H1 (cell line): ENCODE data around the gene GALNT18. TPM values are rescaled to one million over a fixed set of nuclear protein-coding genes. Genes with fewer than 3 reads are reported as not detected.

Experiments used
- CTCF ChIA-PET: fragments of 300-600 bp; sonication (Branson Sonifier 250); formaldehyde crosslinking; loops from one replicate; lab custom pipeline; 2021; ENCODE audit not compliant: partially characterized antibody; lab: Charles Lee
- POLR2A ChIA-PET: fragments of 300-600 bp; sonication (Branson Sonifier 250); formaldehyde crosslinking; loops from one replicate; lab custom pipeline; 2021; ENCODE audit warnings: inconsistent platforms; ENCODE audit not compliant: partially characterized antibody; lab: Charles Lee
- DNase-seq, 2 experiments: peaks; one replicate each; pipeline versions ENCODE4 v3.0.0 to v3.0.0-alpha.2; 2010 to 2022; ENCODE audit warnings: low spot score in 2 of 2, low read depth in 1 of 2, mixed read lengths in 1 of 2
- FAIRE-seq: peaks from 2 replicates; lab custom pipeline; 2011; peaks lifted over from hg19 to GRCh38; lab: Jason Lieb, UNC
- H2AFZ ChIP-seq: 2 replicates; pipeline ENCODE4 v1.8.1; 2012; ENCODE audit warnings: low read length, inconsistent platforms
- H2AK5ac ChIP-seq: 2 replicates; pipeline ENCODE4 v1.6.1; 2013; ENCODE audit warnings: low read depth, low read length
- H2BK120ac ChIP-seq: replicated peaks from 2 replicates; pipeline ENCODE3; 2013; ENCODE audit warnings: low read depth, low read length, inconsistent platforms
- H2BK12ac ChIP-seq: 2 replicates; pipeline ENCODE4 v1.6.1; 2013; ENCODE audit warnings: low read depth, low read length
- H2BK15ac ChIP-seq: 2 replicates; pipeline ENCODE4 v1.6.1; 2013; ENCODE audit warnings: low read length
- H2BK20ac ChIP-seq: 2 replicates; pipeline ENCODE4 v1.6.1; 2013; ENCODE audit warnings: low read length
- H2BK5ac ChIP-seq: 2 replicates; pipeline ENCODE4 v1.6.1; 2013; ENCODE audit warnings: low read depth, low read length
- H3K14ac ChIP-seq: 2 replicates; pipeline ENCODE4 v1.6.1; 2013; ENCODE audit warnings: inconsistent platforms; ENCODE audit not compliant: insufficient read length
- H3K18ac ChIP-seq: 2 replicates; pipeline ENCODE4 v1.6.1; 2013; ENCODE audit warnings: low read length; ENCODE audit errors: extremely low read depth
- H3K23ac ChIP-seq: 2 replicates; pipeline ENCODE4 v1.6.1; 2013; ENCODE audit warnings: inconsistent platforms; ENCODE audit not compliant: insufficient read length
- H3K23me2 ChIP-seq: 2 replicates; pipeline ENCODE4 v1.6.1; 2013; ENCODE audit warnings: low read depth, low read length
- H3K27ac ChIP-seq: 2 replicates; pipeline ENCODE4 v1.6.1; 2011; ENCODE audit warnings: low read depth, low read length, inconsistent platforms
- H3K27me3 ChIP-seq, 4 experiments: replicated peaks in 1 of 4; 1 replicate in 1 of 4; 2 replicates in 3 of 4; pipeline versions ENCODE4 v1.6.1 to v1.8.1; 2011 to 2013; ENCODE audit warnings: low read length in 3 of 4, mild to moderate bottlenecking in 3 of 4, inconsistent platforms in 2 of 4, mixed read lengths in 2 of 4, moderate library complexity in 1 of 4; ENCODE audit not compliant: control insufficient read depth in 3 of 4, insufficient read depth in 3 of 4; ENCODE audit errors: extremely low read depth in 1 of 4
- H3K36me3 ChIP-seq, 4 experiments: 2 replicates each; pipeline versions ENCODE4 v1.6.1 to v1.8.1; 2011 to 2013; ENCODE audit warnings: mild to moderate bottlenecking in 4 of 4, low read length in 3 of 4, moderate library complexity in 2 of 4, control low read depth in 1 of 4, inconsistent platforms in 1 of 4; ENCODE audit not compliant: insufficient read depth in 4 of 4, control insufficient read depth in 2 of 4
- H3K4ac ChIP-seq: replicated peaks from 2 replicates; pipeline ENCODE3; 2013; ENCODE audit warnings: low read length, low read depth, mixed read lengths, inconsistent platforms; ENCODE audit not compliant: insufficient read length
- H3K4me1 ChIP-seq, 4 experiments: replicated peaks in 1 of 4; 1 replicate in 1 of 4; 2 replicates in 3 of 4; pipeline versions ENCODE4 v1.6.1 to v1.8.1; 2011 to 2013; ENCODE audit warnings: low read length in 3 of 4, inconsistent platforms in 2 of 4, mixed read lengths in 1 of 4; ENCODE audit not compliant: insufficient read depth in 4 of 4, control insufficient read depth in 3 of 4
- H3K4me2 ChIP-seq, 2 experiments: 2 replicates each; pipeline versions ENCODE4 v1.6.1 to v1.8.1; 2011 to 2013; ENCODE audit warnings: low read depth in 2 of 2, low read length in 2 of 2, control low read depth in 1 of 2, inconsistent platforms in 1 of 2, mild to moderate bottlenecking in 1 of 2; ENCODE audit not compliant: insufficient read depth in 1 of 2
- H3K4me3 ChIP-seq, 4 experiments: fragments of 200-600, 300-600 bp in 1 of 4; sonication (generic), shearing (Covaris generic), sonication (Bioruptor Twin) in 1 of 4; 2 replicates each; pipeline versions ENCODE4 v1.5.1 to v1.8.1; 2011 to 2016; ENCODE audit warnings: low read length in 4 of 4, low read depth in 3 of 4, control low read depth in 2 of 4, inconsistent platforms in 2 of 4, mild to moderate bottlenecking in 2 of 4, mixed read lengths in 1 of 4, moderate library complexity in 1 of 4; ENCODE audit not compliant: insufficient read depth in 2 of 4; ENCODE audit errors: extremely low read depth in 1 of 4
- H3K56ac ChIP-seq: replicated peaks from 2 replicates; pipeline ENCODE3; 2013; ENCODE audit warnings: low read depth, mild to moderate bottlenecking, mixed read lengths, low read length, inconsistent platforms; ENCODE audit not compliant: insufficient read length
- H3K79me1 ChIP-seq: 2 replicates; pipeline ENCODE4 v1.6.1; 2013; ENCODE audit warnings: low read depth, low read length, control low read depth
- H3K79me2 ChIP-seq, 2 experiments: 2 replicates each; pipeline versions ENCODE4 v1.6.1 to v1.8.1; 2012 to 2013; ENCODE audit warnings: low read length in 2 of 2, mild to moderate bottlenecking in 2 of 2, inconsistent platforms in 1 of 2; ENCODE audit not compliant: insufficient read depth in 2 of 2, control insufficient read depth in 1 of 2
- H3K9ac ChIP-seq, 4 experiments: replicated peaks in 1 of 4; 1 replicate in 1 of 4; 2 replicates in 3 of 4; pipeline versions ENCODE4 v1.6.1 to v1.8.1; 2011 to 2013; ENCODE audit warnings: low read depth in 3 of 4, low read length in 3 of 4, control low read depth in 2 of 4, mild to moderate bottlenecking in 2 of 4, moderate library complexity in 2 of 4, inconsistent platforms in 1 of 4; ENCODE audit errors: extremely low read depth in 1 of 4
- H3K9me3 ChIP-seq, 2 experiments: 2 replicates each; pipeline versions ENCODE4 v1.6.1 to v1.8.1; 2012 to 2013; ENCODE audit warnings: mild to moderate bottlenecking in 2 of 2, moderate library complexity in 2 of 2, control low read depth in 1 of 2, inconsistent platforms in 1 of 2, low read depth in 1 of 2, low read length in 1 of 2, mixed read lengths in 1 of 2; ENCODE audit not compliant: insufficient read depth in 2 of 2
- H4K20me1 ChIP-seq, 2 experiments: replicated peaks in 1 of 2; 2 replicates each; pipeline versions ENCODE3 to v1.8.1; 2011 to 2013; ENCODE audit warnings: inconsistent platforms in 2 of 2, low read length in 2 of 2, mild to moderate bottlenecking in 1 of 2; ENCODE audit not compliant: insufficient read depth in 2 of 2, control insufficient read depth in 1 of 2
- H4K5ac ChIP-seq: 2 replicates; pipeline ENCODE4 v1.6.1; 2013; ENCODE audit warnings: low read length, low read depth, mixed read lengths, inconsistent platforms; ENCODE audit not compliant: insufficient read length
- H4K8ac ChIP-seq: 2 replicates; pipeline ENCODE4 v1.8.0; 2013; ENCODE audit warnings: mild to moderate bottlenecking, moderate library complexity, low read length, inconsistent platforms; ENCODE audit not compliant: insufficient read depth; ENCODE audit errors: extremely low read depth
- H4K91ac ChIP-seq: replicated peaks from 2 replicates; pipeline ENCODE3; 2013; ENCODE audit warnings: low read length, mixed read lengths, inconsistent platforms; ENCODE audit not compliant: insufficient read length
- CBX5 ChIP-seq: fragments of 300-800, 300-1000 bp; sonication (generic); IDR thresholded peaks from 2 replicates; pipeline ENCODE4 v1.7.1; 2016; ENCODE audit warnings: antibody characterized with exemption, low read length, low read depth
- EP300 ChIP-seq, 2 experiments: IDR thresholded peaks; 1 replicate in 1 of 2; 2 replicates in 1 of 2; pipeline ENCODE4 v1.6.1; 2011 to 2012; ENCODE audit warnings: low read depth in 2 of 2, low read length in 2 of 2, mild to moderate bottlenecking in 2 of 2, borderline replicate concordance in 1 of 2, inconsistent platforms in 1 of 2, moderate library complexity in 1 of 2
- FOSL1 ChIP-seq: IDR thresholded peaks from 2 replicates; pipeline ENCODE4 v1.6.1; 2011; ENCODE audit warnings: mild to moderate bottlenecking, low read depth, low read length, moderate library complexity; ENCODE audit not compliant: insufficient read depth
- GTF2F1 ChIP-seq: IDR thresholded peaks from 2 replicates; pipeline ENCODE4 v1.6.1; 2012; ENCODE audit warnings: low read depth, low read length, improper control_type of control experiment, borderline replicate concordance
- HDAC2 ChIP-seq, 2 experiments: fragments of 300-600 bp in 1 of 2; sonication (generic) in 1 of 2; IDR thresholded peaks; 2 replicates each; pipeline ENCODE4 v1.6.1; 2011 to 2012; ENCODE audit warnings: low read depth in 2 of 2, low read length in 2 of 2, mild to moderate bottlenecking in 2 of 2, moderate library complexity in 2 of 2, borderline replicate concordance in 1 of 2, inconsistent platforms in 1 of 2
- HDAC6 ChIP-seq: IDR thresholded peaks from one replicate; pipeline ENCODE4 v1.7.1; 2012; ENCODE audit warnings: low read depth, mild to moderate bottlenecking, inconsistent platforms, low read length, moderate library complexity
- JUND ChIP-seq: IDR thresholded peaks from 2 replicates; pipeline ENCODE4 v1.6.1; 2011; ENCODE audit warnings: mild to moderate bottlenecking, improper control_type of control experiment, low read length
- KDM1A ChIP-seq: fragments of 200-600, 300-600 bp; sonication (generic); IDR thresholded peaks from 2 replicates; pipeline ENCODE4 v1.7.1; 2016; ENCODE audit warnings: mild to moderate bottlenecking, low read length, borderline replicate concordance
- RNF2 ChIP-seq: fragments of 200-900, 300-1000 bp; sonication (generic); IDR thresholded peaks from 2 replicates; pipeline ENCODE4 v1.7.1; 2016; ENCODE audit warnings: borderline replicate concordance, low read depth, mild to moderate bottlenecking, antibody characterized with exemption, low read length; ENCODE audit not compliant: poor library complexity, severe bottlenecking; ENCODE audit errors: missing control alignments
- RXRA ChIP-seq: IDR thresholded peaks from 2 replicates; pipeline ENCODE4 v1.6.1; 2011; ENCODE audit warnings: low read depth, mild to moderate bottlenecking, low read length, moderate library complexity; ENCODE audit not compliant: insufficient read depth
- SUZ12 ChIP-seq: fragments of 200-600 bp; sonication (generic); IDR thresholded peaks from 2 replicates; pipeline ENCODE4 v1.6.1; 2012; ENCODE audit warnings: mild to moderate bottlenecking, inconsistent platforms, low read length, moderate library complexity, mixed read lengths
- USF2 ChIP-seq: IDR thresholded peaks from 2 replicates; pipeline ENCODE4 v1.6.1; 2011; ENCODE audit warnings: low read length, improper control_type of control experiment
- WGBS, 2 experiments: shearing (Covaris generic) in 1 of 2; methylation state at CpG; one replicate each; pipeline versions ENCODE4 v1.1.6 to v1.1.7; 2013 to 2015; ENCODE audit warnings: low lambda C conversion rate in 2 of 2, mixed read lengths in 2 of 2, inconsistent platforms in 1 of 2, low coverage in 1 of 2, missing lambda C conversion rate in 1 of 2; ENCODE audit not compliant: insufficient replicate concordance in 2 of 2, insufficient coverage in 1 of 2, insufficient read length in 1 of 2; ENCODE audit errors: extremely low coverage in 1 of 2, missing lambda C conversion rate in 1 of 2; 5-methylcytosine and 5-hydroxymethylcytosine counted together
- polyA plus RNA-seq, 7 experiments: library from polyadenylated mRNA; depleted of rRNA in 3 of 7; stranded (reverse) in 5 of 7; unstranded in 2 of 7; fragments of >200 nt in 5 of 7; fragments of 200-250 nt in 2 of 7; gene quantifications; 1 replicate in 5 of 7; 2 replicates in 1 of 7; 4 replicates in 1 of 7; pipeline versions ENCODE4 v1.2.1 to v1.2.3, GENCODE V29; 2011 to 2013; ENCODE audit warnings: missing spikeins in 2 of 7, mixed read lengths in 2 of 7
- total RNA-seq: library from RNA; stranded (reverse); fragmentation: NEBNext Ultra II Directional; extraction: Animal tissue kit (Norgen Biotek cat#: 25700); gene quantifications from 2 replicates; pipeline ENCODE4 v1.2.1, GENCODE V29; 2021

Gene GALNT18
- total and polyA plus RNA-seq, 2 of the 8 experiments (the other 6 are each of a cell fraction or from before 2014, with no cell fraction given): 6.0 to 9.4 TPM

- Histone ChIP-seq H2BK12ac (no peak overlapping the region), H3K4me3 (no peak overlapping the region), H3K14ac (no peak overlapping the region), H3K4me1 (peaks cover 0 to 5% (median 2%) of the 10 kb centered on the region in 4 experiments; a peak in 3 of 7 replicates), H3K56ac (no peak overlapping the region), H3K27me3 (no peaks in the 10 kb centered on the region), H3K36me3 (no peaks in the 10 kb centered on the region), H2BK5ac (no peak overlapping the region), H2AK5ac (no peak overlapping the region), H3K79me1 (no peaks in the 10 kb centered on the region), H3K4me2 (no peak overlapping the region), H4K91ac (no peak overlapping the region), H3K23me2 (no peaks in the 10 kb centered on the region), H3K23ac (no peak overlapping the region), H3K9ac (no peak overlapping the region), H2AFZ (no peak overlapping the region), H4K5ac (no peak overlapping the region), H2BK120ac (no peak overlapping the region), H4K20me1 (no peaks in the 10 kb centered on the region), H3K9me3 (no peaks in the 10 kb centered on the region), H4K8ac (no peak overlapping the region), H2BK15ac (no peak overlapping the region), H3K4ac (no peak overlapping the region), H3K18ac (no peak overlapping the region), H3K27ac (no peak overlapping the region), H2BK20ac (no peak overlapping the region), H3K79me2 (no peaks in the 10 kb centered on the region)
- DNase-seq (no peak), FAIRE-seq (no peak)
- CTCF ChIA-PET: interaction anchor here (1.1 to 1.9 kb wide), 8 partner anchors 21 to 316 kb away, joined by 3 to 8 read pairs (median 4); no protein-coding TSS in a partner anchor
- WGBS, 2 experiments: 70% methylated on average over 3 of the region's 3 CpGs; no CpG with 5 or more reads in 1 of the 2 experiments
- POLR2A ChIA-PET: no interaction called here
- no peak for TF ChIP-seq RNF2
- TF ChIP-seq EP300 (IDR thresholded peaks at IDR 0.05; ENCODE audit: borderline replicate concordance in 1 of 2, low read depth in 2 of 2, low read length in 2 of 2): no peak
- TF ChIP-seq HDAC6: no peak
- TF ChIP-seq GTF2F1: no peak
- TF ChIP-seq KDM1A: no peak
- no peak for TF ChIP-seq HDAC2 (IDR thresholded peaks at IDR 0.05; ENCODE audit: borderline replicate concordance in 1 of 2, low read depth in 2 of 2, low read length in 2 of 2)
- no peak for TF ChIP-seq USF2
- TF ChIP-seq CBX5: no peak
- no peak for TF ChIP-seq FOSL1
- no peak for TF ChIP-seq SUZ12
- no peak for TF ChIP-seq RXRA
- no peak for TF ChIP-seq JUND
Measured at GRCh38 chr11:11482730-11483129, 139.1 kb downstream of the GALNT18 start.
